ENCODE measurements around the gene MT1A. TPM values are rescaled to one million over a fixed set of nuclear protein-coding genes. Genes with fewer than 3 reads are reported as not detected.

Gene MT1A
- total and polyA plus RNA-seq, 8 donors = 0.78 to 24.1 (median 2.0) TPM; not detected in 4

DNA sequence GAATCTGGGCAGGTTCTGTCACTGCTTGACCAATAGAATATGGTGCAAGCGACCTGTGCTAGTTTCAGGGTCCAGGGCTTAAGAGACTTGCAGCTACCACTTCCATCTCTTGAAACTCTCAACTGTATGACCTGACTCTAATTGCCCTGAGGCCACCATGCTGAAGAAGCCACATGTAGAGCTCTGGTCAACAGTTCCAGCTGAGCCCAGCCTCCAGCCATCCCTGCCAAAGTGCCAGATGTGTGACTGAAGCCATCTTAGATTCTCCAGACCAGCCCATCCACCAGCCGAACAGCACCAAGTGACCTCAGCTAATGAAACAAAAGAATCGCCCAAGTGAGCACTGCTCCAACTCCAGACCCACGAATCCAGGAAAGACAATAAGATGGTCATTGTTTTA, 33.5 kb upstream of the MT1A start:
- DNase-seq (no peak), ATAC-seq (no peak)
- Histone ChIP-seq H3K27ac (peak overlapping the region in 1 of 2 donors; percentile 93), H3K27me3 (no peaks in the 10 kb centered on the region), H3K4me3 (no peak overlapping the region), H3K9me3 (no peaks in the 10 kb centered on the region), H3K36me3 (no peaks in the 10 kb centered on the region), H3K4me1 (peaks cover 23 to 43% of the 10 kb centered on the region in 2 donors)
- intact Hi-C loops (cut with DNase I) = no loop called here
- TF ChIP-seq, protein P1, sequence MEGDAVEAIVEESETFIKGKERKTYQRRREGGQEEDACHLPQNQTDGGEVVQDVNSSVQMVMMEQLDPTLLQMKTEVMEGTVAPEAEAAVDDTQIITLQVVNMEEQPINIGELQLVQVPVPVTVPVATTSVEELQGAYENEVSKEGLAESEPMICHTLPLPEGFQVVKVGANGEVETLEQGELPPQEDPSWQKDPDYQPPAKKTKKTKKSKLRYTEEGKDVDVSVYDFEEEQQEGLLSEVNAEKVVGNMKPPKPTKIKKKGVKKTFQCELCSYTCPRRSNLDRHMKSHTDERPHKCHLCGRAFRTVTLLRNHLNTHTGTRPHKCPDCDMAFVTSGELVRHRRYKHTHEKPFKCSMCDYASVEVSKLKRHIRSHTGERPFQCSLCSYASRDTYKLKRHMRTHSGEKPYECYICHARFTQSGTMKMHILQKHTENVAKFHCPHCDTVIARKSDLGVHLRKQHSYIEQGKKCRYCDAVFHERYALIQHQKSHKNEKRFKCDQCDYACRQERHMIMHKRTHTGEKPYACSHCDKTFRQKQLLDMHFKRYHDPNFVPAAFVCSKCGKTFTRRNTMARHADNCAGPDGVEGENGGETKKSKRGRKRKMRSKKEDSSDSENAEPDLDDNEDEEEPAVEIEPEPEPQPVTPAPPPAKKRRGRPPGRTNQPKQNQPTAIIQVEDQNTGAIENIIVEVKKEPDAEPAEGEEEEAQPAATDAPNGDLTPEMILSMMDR (IDR thresholded peaks at IDR 0.05) = no peak

DNA sequence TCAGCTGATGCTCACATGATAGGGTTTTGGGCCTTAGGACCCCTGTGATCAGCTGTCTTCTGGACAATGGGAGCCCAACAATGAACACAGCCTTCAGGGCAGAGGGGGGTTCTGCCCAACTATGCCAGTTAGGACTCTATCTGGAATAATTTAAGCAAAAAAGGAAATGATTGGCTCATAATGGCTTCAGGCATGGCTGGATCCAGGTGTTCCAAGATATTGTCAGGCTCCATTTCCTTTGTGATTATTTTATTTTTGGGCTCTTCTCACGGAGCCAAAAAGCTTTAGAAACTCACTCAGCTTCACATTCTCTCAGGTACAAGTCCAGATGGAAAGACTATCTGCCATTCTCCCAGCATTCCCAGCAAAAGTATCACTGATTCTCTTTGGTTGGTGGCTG, 33.0 kb upstream of the MT1A start:
- intact Hi-C loops (cut with DNase I) = no loop called here
- H3K27ac ChIP-seq = peak overlapping the region; percentile 87 to 93

DNA sequence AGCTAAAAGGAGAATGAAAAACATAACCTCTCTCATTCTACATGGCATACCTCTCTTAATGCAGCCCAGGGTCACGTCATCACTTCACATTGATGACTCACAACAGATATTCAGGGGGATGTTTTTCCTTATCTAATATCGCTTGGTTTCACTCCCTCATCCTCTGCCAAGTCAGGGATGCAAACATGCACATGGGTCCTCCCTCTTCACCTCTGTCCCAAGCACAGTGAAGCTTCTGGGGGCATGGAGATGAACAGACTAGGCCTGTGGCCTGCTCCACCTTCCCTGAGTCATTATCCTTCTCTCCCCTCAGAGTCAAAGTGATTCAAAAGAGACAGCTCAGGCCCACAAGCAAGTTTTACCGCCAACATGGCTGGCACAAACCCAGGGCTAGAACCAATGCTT, 32.4 kb upstream of the MT1A start:
- DNase-seq (no peak), ATAC-seq (no peak)
- Histone ChIP-seq H3K27me3 (no peaks in the 10 kb centered on the region), H3K4me1 (peaks cover 30 to 54% of the 10 kb centered on the region in 2 donors), H3K4me3 (no peak overlapping the region), H3K9me3 (no peaks in the 10 kb centered on the region), H3K27ac (peak overlapping the region; percentile 87 to 93), H3K36me3 (no peaks in the 10 kb centered on the region)
- TF ChIP-seq, protein P1 (IDR thresholded peaks at IDR 0.05) = no peak
- intact Hi-C loops (cut with DNase I) = no loop called here

More for the DNA sequence above, 33.0 kb upstream of the MT1A start:
- Histone ChIP-seq H3K36me3 (no peaks in the 10 kb centered on the region), H3K4me3 (no peak overlapping the region), H3K27me3 (no peaks in the 10 kb centered on the region), H3K4me1 (peaks cover 28 to 48% of the 10 kb centered on the region in 2 donors), H3K9me3 (no peaks in the 10 kb centered on the region)
- TF ChIP-seq, protein P1 (IDR thresholded peaks at IDR 0.05) = no peak
- ATAC-seq = no peak
- DNase-seq = no peak

DNA sequence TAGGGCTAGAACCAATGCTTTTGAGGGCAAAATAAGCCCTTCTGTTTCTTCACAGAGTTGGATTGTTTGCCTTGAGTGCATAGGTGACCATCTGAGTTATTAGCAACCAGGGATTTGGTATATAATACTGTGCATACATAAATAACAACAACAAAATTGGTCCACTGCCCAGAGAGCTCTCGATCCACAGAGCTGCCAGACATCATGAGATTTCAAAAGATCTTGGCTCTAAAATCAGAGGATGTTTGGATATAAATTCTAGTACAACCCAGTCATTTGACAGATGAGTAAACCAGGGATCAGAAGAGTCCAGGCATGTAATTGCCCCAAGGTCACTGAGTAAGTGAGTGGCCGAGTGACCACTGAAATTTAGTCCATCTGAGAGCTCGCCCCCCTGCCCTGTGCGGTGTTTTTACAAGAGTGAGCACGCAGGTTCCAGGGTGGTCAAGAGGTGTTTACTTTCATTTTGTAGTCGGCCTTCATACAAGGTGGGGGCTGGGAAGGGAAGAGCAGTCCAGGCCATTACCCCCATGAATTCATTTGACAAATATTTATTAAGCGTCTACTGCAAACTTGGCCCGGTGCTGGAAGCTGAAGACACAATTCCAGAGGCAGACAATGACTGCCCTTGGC, 31.9 kb upstream of the MT1A start:
- DNase-seq (peak in 2 of 4 donors; percentile 90 to 91), ATAC-seq (peak; percentile 0)
- peaks cover 30 to 58% of the 10 kb centered on the region in 2 donors for H3K4me1 ChIP-seq
- TF ChIP-seq, protein P1 (IDR thresholded peaks at IDR 0.05) = no peak
- no peak overlapping the region for H3K4me3 ChIP-seq
- intact Hi-C loops (cut with DNase I) = no loop called here
- peak overlapping the region; percentile 87 to 93 for H3K27ac ChIP-seq
- H3K36me3 ChIP-seq = no peaks in the 10 kb centered on the region
- H3K9me3 ChIP-seq = no peaks in the 10 kb centered on the region
- no peaks in the 10 kb centered on the region for H3K27me3 ChIP-seq

DNA sequence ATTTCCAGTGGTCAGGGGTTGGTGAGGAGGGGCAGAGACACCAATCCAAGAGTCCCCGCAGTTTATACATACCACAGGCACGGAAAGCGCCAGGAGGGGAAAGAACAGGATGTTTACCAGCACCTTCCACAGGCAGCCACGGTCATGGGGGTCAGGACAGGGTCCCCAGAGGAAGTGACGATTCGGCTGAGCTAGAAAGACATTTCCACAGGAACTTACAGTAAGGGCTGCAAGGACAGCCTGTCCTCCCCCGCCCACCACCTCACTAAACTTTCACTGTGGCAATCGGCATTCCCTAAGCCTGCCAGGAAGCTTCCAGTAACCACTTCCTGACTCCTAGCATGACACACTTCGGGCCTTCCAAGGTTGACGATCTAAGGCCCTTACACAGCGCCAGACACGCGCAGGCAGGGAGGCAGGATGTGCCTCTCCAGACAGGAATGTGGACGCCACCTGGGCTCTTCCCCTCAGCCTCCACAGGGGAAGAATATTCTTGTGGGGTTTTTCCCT, 31.3 kb upstream of the MT1A start:
- ATAC-seq = peak; percentile 38
- Histone ChIP-seq H3K27me3 (no peaks in the 10 kb centered on the region), H3K36me3 (no peaks in the 10 kb centered on the region), H3K9me3 (no peaks in the 10 kb centered on the region), H3K27ac (peak overlapping the region; percentile 87 to 93), H3K4me3 (peak overlapping the region in 1 of 2 donors; percentile 77), H3K4me1 (peaks cover 30 to 58% of the 10 kb centered on the region in 2 donors)
- DNase-seq = peak; percentile 73 to 87 (median 76)
- TF ChIP-seq, protein P1 (IDR thresholded peaks at IDR 0.05) = no peak
- intact Hi-C loops (cut with DNase I) = no loop called here
